GM21576 (cell line): ENCODE results near the gene REPIN1.

Source experiments
- ATAC-seq: cut with Tn5 transposase; IDR thresholded peaks from one replicate; pipeline ENCODE4 v1.9.1; 2021; ENCODE audit warnings: mild to moderate bottlenecking, moderate library complexity; ENCODE audit not compliant: unreplicated experiment

REPIN1 gene

GRCh38 chr7:150388709-150389531, 20.3 kb downstream of the REPIN1 start:
- no peak for ATAC-seq

- ATAC-seq, result no peak
Measured at GRCh38 chr7:150389532-150389816, 20.9 kb downstream of the REPIN1 start.

- no peak for ATAC-seq
Measured at GRCh38 chr7:150390205-150390604, 21.6 kb downstream of the REPIN1 start.

- ATAC-seq, result no peak
Measured at GRCh38 chr7:150393325-150393724, 24.7 kb downstream of the REPIN1 start.

- no peak for ATAC-seq
Measured at GRCh38 chr7:150396426-150396825, 27.8 kb downstream of the REPIN1 start.

- no peak for ATAC-seq
Measured at GRCh38 chr7:150396851-150397260, 28.2 kb downstream of the REPIN1 start.

- no peak for ATAC-seq
Measured at GRCh38 chr7:150397346-150398107, 28.9 kb downstream of the REPIN1 start.

- no peak for ATAC-seq
Measured at GRCh38 chr7:150398108-150398964, 29.7 kb downstream of the REPIN1 start.

GRCh38 chr7:150398965-150399320, 30.3 kb downstream of the REPIN1 start:
- no peak for ATAC-seq

GRCh38 chr7:150399421-150400007, 30.9 kb downstream of the REPIN1 start:
- ATAC-seq, result no peak

GRCh38 chr7:150400008-150400787, 31.6 kb downstream of the REPIN1 start:
- no peak for ATAC-seq

- no peak for ATAC-seq
Measured at GRCh38 chr7:150400788-150401423, 32.3 kb downstream of the REPIN1 start.

GRCh38 chr7:150401424-150401790, 32.8 kb downstream of the REPIN1 start:
- no peak for ATAC-seq

GRCh38 chr7:150401861-150402631, 33.4 kb downstream of the REPIN1 start:
- ATAC-seq, result no peak

GRCh38 chr7:150402671-150403321, 34.2 kb downstream of the REPIN1 start:
- ATAC-seq, result no peak

- no peak for ATAC-seq
Measured at GRCh38 chr7:150403376-150404171, 35.0 kb downstream of the REPIN1 start.

- no peak for ATAC-seq
Measured at GRCh38 chr7:150404172-150404804, 35.7 kb downstream of the REPIN1 start.
